Fibroblast of skin of scalp (primary cell): ENCODE data around the gene REN.

ENCODE experiments used
- DNase-seq: peaks from one replicate; pipeline ENCODE4 v3.0.0-alpha.2; 2013

Gene REN

GRCh38 chr1:204152310-204153044 lies 13.7 kb downstream of the REN start:
- DNase-seq, result no peak

GRCh38 chr1:204151552-204152309 lies 14.4 kb downstream of the REN start, which contains the start of gene ETNK2:
ETNK2 (minus strand) TSS chr1:204152044; CDS start chr1:204151852, 192 bp downstream.
- DNase-seq, result peak; percentile 56

GRCh38 chr1:204150702-204151551 lies 15.2 kb downstream of the REN start:
- DNase-seq, result no peak

- DNase-seq, result no peak
Observed at GRCh38 chr1:204149635-204150565, 16.2 kb downstream of the REN start.

- no peak for DNase-seq
Observed at GRCh38 chr1:204149107-204149506, 17.0 kb downstream of the REN start.

- DNase-seq, result no peak
Observed at GRCh38 chr1:204147406-204148383, 18.4 kb downstream of the REN start.

- no peak for DNase-seq
Observed at GRCh38 chr1:204146965-204147364, 19.2 kb downstream of the REN start.

- DNase-seq, result no peak
Observed at GRCh38 chr1:204146309-204146708, 19.8 kb downstream of the REN start.

- no peak for DNase-seq
Observed at GRCh38 chr1:204145033-204145504, 21.1 kb downstream of the REN start.

GRCh38 chr1:204143276-204144041 lies 22.7 kb downstream of the REN start:
- no peak for DNase-seq

- DNase-seq, result no peak
Observed at GRCh38 chr1:204142032-204142974, 23.8 kb downstream of the REN start.

GRCh38 chr1:204141131-204141530 lies 25.0 kb downstream of the REN start:
- no peak for DNase-seq

GRCh38 chr1:204139952-204140351 lies 26.2 kb downstream of the REN start:
- no peak for DNase-seq

GRCh38 chr1:204139088-204139487 lies 27.0 kb downstream of the REN start:
- no peak for DNase-seq

- no peak for DNase-seq
Observed at GRCh38 chr1:204136814-204137213, 29.3 kb downstream of the REN start.

- DNase-seq, result no peak
Observed at GRCh38 chr1:204134103-204134502, 32.0 kb downstream of the REN start.

GRCh38 chr1:204132718-204133117 lies 33.4 kb downstream of the REN start:
- DNase-seq, result no peak

GRCh38 chr1:204131978-204132377 lies 34.2 kb downstream of the REN start:
- no peak for DNase-seq
